ENCODE results near the gene NAT14. TPM values are rescaled to one million over a fixed set of nuclear protein-coding genes. Genes with fewer than 3 reads are reported as not detected.

Gene NAT14
- total RNA-seq, 1 experiment from 2014 or later = 93.1 TPM

DNA sequence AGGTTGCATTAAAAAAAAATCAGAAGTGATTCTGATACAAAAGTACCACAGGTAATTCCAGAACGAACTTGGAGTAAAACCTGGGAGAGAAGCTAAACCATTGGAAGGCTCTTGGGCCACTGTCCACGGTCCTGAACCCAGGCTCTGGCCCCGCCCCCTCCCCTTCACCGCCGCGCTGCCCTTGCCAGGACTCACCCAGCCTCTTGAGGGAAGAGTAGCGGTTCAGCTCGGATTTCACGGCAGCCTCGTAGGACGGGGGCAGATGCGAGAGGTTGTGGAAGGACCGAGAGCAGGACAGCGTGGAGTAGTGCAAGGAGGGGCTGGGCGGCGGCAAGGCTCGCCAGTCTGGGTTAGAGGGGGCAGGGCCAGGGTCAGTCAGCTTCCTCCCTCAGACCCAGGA is 47.6 kb upstream of the NAT14 start:
- intact Hi-C loops (cut with micrococcal nuclease; ENCODE audit: unreplicated experiment) = no loop called here
- Histone ChIP-seq H3K4me3 (ENCODE audit: low read depth in 2 of 2, low read length in 2 of 2) (no peak overlapping the region), H3K4me1 (ENCODE audit: control insufficient read depth, insufficient read depth, low read length) (peaks cover 5% of the 10 kb centered on the region; the same call in 1 of the 2 replicates), H3K9me3 (ENCODE audit: control insufficient read depth, insufficient read depth, low read depth, low read length) (no peaks in the 10 kb centered on the region), H3K27me3 (ENCODE audit: control insufficient read depth, insufficient read depth, low read length) (peaks cover 9% of the 10 kb centered on the region), H3K27ac (ENCODE audit: low read length) (no peak overlapping the region), H3K36me3 (ENCODE audit: control insufficient read depth, insufficient read depth, low read length) (no peaks in the 10 kb centered on the region)
- ATAC-seq (peak; percentile 81), DNase-seq (ENCODE audit: low read depth, low spot score) (no peak)
- peak; percentile 99 to 100 for TF ChIP-seq REST (IDR thresholded peaks at IDR 0.05; ENCODE audit: insufficient read depth in 1 of 2, low read depth in 2 of 2, low read length in 1 of 2)
- TF ChIP-seq TCF7L2 (IDR thresholded peaks at IDR 0.05; ENCODE audit: low read depth, low read length) = no peak
- POLR2A ChIA-PET = interaction anchor here (0.5 to 0.7 kb wide), 2 partner anchors 85 to 270 kb away, joined by 3 to 5 read pairs; no protein-coding TSS in a partner anchor
- in situ Hi-C loops (cut with HindIII; ENCODE audit: low pct_unique_long_range_greater_than_20kb, low sequenced_read_pairs) = no loop called here
- CTCF ChIA-PET = interaction anchor here (0.5 kb wide), 1 partner anchor 29 kb away, joined by 3 read pairs; no protein-coding TSS in a partner anchor
- no TSS peak for BruUV-seq (replicated peaks)

GRCh38 chr19:55439052-55439451 is 45.9 kb upstream of the NAT14 start:
- ATAC-seq (no peak), DNase-seq (ENCODE audit: low read depth, low spot score) (no peak)
- H3K4me1 ChIP-seq (ENCODE audit: control insufficient read depth, insufficient read depth, low read length) = peaks cover 5% of the 10 kb centered on the region; the same call in 1 of the 2 replicates
- in situ Hi-C loops (cut with HindIII; ENCODE audit: low pct_unique_long_range_greater_than_20kb, low sequenced_read_pairs) (no loop called here), intact Hi-C loops (cut with micrococcal nuclease; ENCODE audit: unreplicated experiment) (no loop called here)
- TF ChIP-seq POLR2AphosphoS5 (IDR thresholded peaks at IDR 0.05; ENCODE audit: low read depth, low read length) = no peak
- TF ChIP-seq, protein P1, sequence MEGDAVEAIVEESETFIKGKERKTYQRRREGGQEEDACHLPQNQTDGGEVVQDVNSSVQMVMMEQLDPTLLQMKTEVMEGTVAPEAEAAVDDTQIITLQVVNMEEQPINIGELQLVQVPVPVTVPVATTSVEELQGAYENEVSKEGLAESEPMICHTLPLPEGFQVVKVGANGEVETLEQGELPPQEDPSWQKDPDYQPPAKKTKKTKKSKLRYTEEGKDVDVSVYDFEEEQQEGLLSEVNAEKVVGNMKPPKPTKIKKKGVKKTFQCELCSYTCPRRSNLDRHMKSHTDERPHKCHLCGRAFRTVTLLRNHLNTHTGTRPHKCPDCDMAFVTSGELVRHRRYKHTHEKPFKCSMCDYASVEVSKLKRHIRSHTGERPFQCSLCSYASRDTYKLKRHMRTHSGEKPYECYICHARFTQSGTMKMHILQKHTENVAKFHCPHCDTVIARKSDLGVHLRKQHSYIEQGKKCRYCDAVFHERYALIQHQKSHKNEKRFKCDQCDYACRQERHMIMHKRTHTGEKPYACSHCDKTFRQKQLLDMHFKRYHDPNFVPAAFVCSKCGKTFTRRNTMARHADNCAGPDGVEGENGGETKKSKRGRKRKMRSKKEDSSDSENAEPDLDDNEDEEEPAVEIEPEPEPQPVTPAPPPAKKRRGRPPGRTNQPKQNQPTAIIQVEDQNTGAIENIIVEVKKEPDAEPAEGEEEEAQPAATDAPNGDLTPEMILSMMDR (IDR thresholded peaks at IDR 0.05) = no peak
- TF ChIP-seq SIN3A (IDR thresholded peaks at IDR 0.05; ENCODE audit: borderline replicate concordance, insufficient read depth, low read depth, low read length) = no peak
- no peak for TF ChIP-seq REST (IDR thresholded peaks at IDR 0.05; ENCODE audit: insufficient read depth in 1 of 2, low read depth in 2 of 2, low read length in 1 of 2)
- TF ChIP-seq TCF7L2 (IDR thresholded peaks at IDR 0.05; ENCODE audit: low read depth, low read length) = no peak
- H3K9me3 ChIP-seq (ENCODE audit: control insufficient read depth, insufficient read depth, low read depth, low read length) = no peaks in the 10 kb centered on the region
- no peak overlapping the region for H3K4me3 ChIP-seq (ENCODE audit: low read depth in 2 of 2, low read length in 2 of 2)
- H3K27me3 ChIP-seq (ENCODE audit: control insufficient read depth, insufficient read depth, low read length) = peaks cover 14% of the 10 kb centered on the region
- no peaks in the 10 kb centered on the region for H3K36me3 ChIP-seq (ENCODE audit: control insufficient read depth, insufficient read depth, low read length)
- ChIA-PET POLR2A (no interaction called here), CTCF (no interaction called here)
- no peak overlapping the region for H3K27ac ChIP-seq (ENCODE audit: low read length)
- BruUV-seq (replicated peaks) = no TSS peak

Data from Panc1 (cell line).